Kidney (tissue), 14 donors: ENCODE results near the gene COG2. TPM values are rescaled to one million over a fixed set of nuclear protein-coding genes. Genes with fewer than 3 reads are reported as not detected.

Source experiments
- DNase-seq, 5 donors: peaks; one replicate each; pipeline ENCODE4 v3.0.0-alpha.2; 2013 to 2020
- FAIRE-seq: peaks from 2 replicates; lab custom pipeline; 2012; peaks lifted over from hg19 to GRCh38; lab: Jason Lieb, UNC
- H3K27ac ChIP-seq, 2 donors: one replicate each; pipeline ENCODE4 v1.7.0; 2013; ENCODE audit warnings: low read depth in 2 of 2, low read length in 2 of 2, inconsistent platforms in 1 of 2
- H3K27me3 ChIP-seq: one replicate; pipeline ENCODE4 v1.7.1; 2013; ENCODE audit warnings: low read length, inconsistent platforms; ENCODE audit not compliant: control insufficient read depth, insufficient read depth
- H3K36me3 ChIP-seq, 3 donors: one replicate each; pipeline versions ENCODE4 v1.7.0 to v1.7.1; 2013; ENCODE audit warnings: low read length in 3 of 3, control low read depth in 1 of 3, inconsistent platforms in 1 of 3; ENCODE audit not compliant: insufficient read depth in 3 of 3, control insufficient read depth in 2 of 3
- H3K4me1 ChIP-seq, 3 donors: one replicate each; pipeline versions ENCODE4 v1.7.0 to v1.7.1; 2013; ENCODE audit warnings: low read length in 3 of 3, inconsistent platforms in 1 of 3, low read depth in 1 of 3; ENCODE audit not compliant: control insufficient read depth in 2 of 3, insufficient read depth in 2 of 3
- H3K4me3 ChIP-seq, 3 donors: one replicate each; pipeline versions ENCODE4 v1.7.0 to v1.8.1; 2013; ENCODE audit warnings: low read length in 3 of 3, control low read depth in 1 of 3, inconsistent platforms in 1 of 3
- H3K9ac ChIP-seq, 3 donors: one replicate each; pipeline versions ENCODE4 v1.7.0 to v1.7.1; 2013; ENCODE audit warnings: low read length in 3 of 3, control low read depth in 1 of 3, inconsistent platforms in 1 of 3
- H3K9me3 ChIP-seq, 3 donors: one replicate each; pipeline versions ENCODE4 v1.7.0 to v1.7.1; 2013; ENCODE audit warnings: low read length in 3 of 3, control low read depth in 1 of 3, inconsistent platforms in 1 of 3; ENCODE audit not compliant: control insufficient read depth in 2 of 3, insufficient read depth in 1 of 3
- intact Hi-C: fragments of 100-400 bp; cut with DNase I; formaldehyde crosslinking; loops from one replicate; pipeline ENCODE4 v1.11.1; 2022
- polyA plus RNA-seq: library from polyadenylated mRNA; stranded (reverse); fragments of 350-450 nt; fragmentation: Illumina TruSeq; extraction: RNeasy Lipid Tissue Mini Kit (QIAGEN cat#74804); gene quantifications from one replicate; pipeline ENCODE4 v1.2.3, GENCODE V29; 2014; ENCODE audit warnings: low read depth, low replicate concordance; ENCODE audit not compliant: insufficient read depth
- total RNA-seq: library from RNA; stranded (reverse); fragmentation: NEBNext Ultra II Directional; extraction: Animal tissue kit (Norgen Biotek cat#: 25700); gene quantifications from one replicate; pipeline ENCODE4 v1.2.1, GENCODE V29; 2021
- TF ChIP-seq, protein P1 (sequence below): IDR thresholded peaks from 3 replicates; pipeline ENCODE4 v1.5.1; 2012; ENCODE audit warnings: mild to moderate bottlenecking, moderate library complexity, borderline replicate concordance; ENCODE audit not compliant: insufficient read depth; ENCODE audit errors: extremely low read depth
- donor health status: control.
- donor health status: control.
- donor health status: control.
- donor health status: control.
- donor health status: control.
- donor health status: DM: yes; HTN: yes; CAD: no.
- donor health status: Normal renal cell carcinoma (clear cell type).

Gene COG2
- total and polyA plus RNA-seq, 2 donors from 2014 or later = 17.9 to 30.7 TPM

- intact Hi-C loops = no loop called here
- Histone ChIP-seq H3K4me1 (no peaks in the 10 kb centered on the region), H3K4me3 (no peak overlapping the region), H3K27me3 (no peaks in the 10 kb centered on the region), H3K9ac (no peak overlapping the region), H3K36me3 (peaks cover 2 to 30% (median 14%) of the 10 kb centered on the region in 3 donors), H3K27ac (no peak overlapping the region), H3K9me3 (no peaks in the 10 kb centered on the region)
- TF ChIP-seq, protein P1, sequence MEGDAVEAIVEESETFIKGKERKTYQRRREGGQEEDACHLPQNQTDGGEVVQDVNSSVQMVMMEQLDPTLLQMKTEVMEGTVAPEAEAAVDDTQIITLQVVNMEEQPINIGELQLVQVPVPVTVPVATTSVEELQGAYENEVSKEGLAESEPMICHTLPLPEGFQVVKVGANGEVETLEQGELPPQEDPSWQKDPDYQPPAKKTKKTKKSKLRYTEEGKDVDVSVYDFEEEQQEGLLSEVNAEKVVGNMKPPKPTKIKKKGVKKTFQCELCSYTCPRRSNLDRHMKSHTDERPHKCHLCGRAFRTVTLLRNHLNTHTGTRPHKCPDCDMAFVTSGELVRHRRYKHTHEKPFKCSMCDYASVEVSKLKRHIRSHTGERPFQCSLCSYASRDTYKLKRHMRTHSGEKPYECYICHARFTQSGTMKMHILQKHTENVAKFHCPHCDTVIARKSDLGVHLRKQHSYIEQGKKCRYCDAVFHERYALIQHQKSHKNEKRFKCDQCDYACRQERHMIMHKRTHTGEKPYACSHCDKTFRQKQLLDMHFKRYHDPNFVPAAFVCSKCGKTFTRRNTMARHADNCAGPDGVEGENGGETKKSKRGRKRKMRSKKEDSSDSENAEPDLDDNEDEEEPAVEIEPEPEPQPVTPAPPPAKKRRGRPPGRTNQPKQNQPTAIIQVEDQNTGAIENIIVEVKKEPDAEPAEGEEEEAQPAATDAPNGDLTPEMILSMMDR = no peak
- DNase-seq (no peak), FAIRE-seq (no peak)
These were observed 32.3 kb downstream of the COG2 start for GRCh38 chr1:230674581-230674980.

DNA sequence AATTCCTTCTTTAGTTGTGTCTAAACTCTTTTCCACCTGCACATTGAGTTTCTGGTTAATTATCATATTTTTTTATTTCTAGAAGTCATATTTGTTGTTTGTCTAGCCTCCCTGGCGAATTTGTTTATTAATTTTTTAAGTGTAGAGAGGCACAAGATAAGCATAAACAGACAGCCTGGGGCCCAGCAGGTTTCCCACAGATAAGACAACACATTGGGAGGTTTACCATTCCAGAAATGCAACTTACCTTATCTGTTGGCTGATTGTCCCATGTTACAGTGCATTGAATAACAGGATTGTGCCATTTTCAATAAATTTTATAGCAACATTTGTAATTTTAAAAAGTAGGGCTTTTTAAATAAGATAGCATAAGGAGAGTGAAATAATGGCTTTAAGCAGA, 34.9 kb downstream of the COG2 start:
- Histone ChIP-seq H3K27ac (no peak overlapping the region), H3K4me1 (no peaks in the 10 kb centered on the region), H3K9ac (no peak overlapping the region), H3K4me3 (no peak overlapping the region), H3K27me3 (no peaks in the 10 kb centered on the region), H3K36me3 (peaks cover 0 to 26% (median 11%) of the 10 kb centered on the region in 3 donors), H3K9me3 (no peaks in the 10 kb centered on the region)
- intact Hi-C loops = no loop called here
- TF ChIP-seq, protein P1 = no peak
- DNase-seq = no peak
- FAIRE-seq = no peak

GRCh38 chr1:230679192-230679591, 36.9 kb downstream of the COG2 start:
- FAIRE-seq = no peak
- Histone ChIP-seq H3K36me3 (peaks cover 0 to 34% (median 5%) of the 10 kb centered on the region in 3 donors), H3K4me3 (no peak overlapping the region), H3K27ac (no peak overlapping the region), H3K27me3 (no peaks in the 10 kb centered on the region), H3K4me1 (no peaks in the 10 kb centered on the region), H3K9me3 (no peaks in the 10 kb centered on the region), H3K9ac (no peak overlapping the region)
- no peak for DNase-seq
- TF ChIP-seq, protein P1 = no peak
- intact Hi-C loops = no loop called here

DNA sequence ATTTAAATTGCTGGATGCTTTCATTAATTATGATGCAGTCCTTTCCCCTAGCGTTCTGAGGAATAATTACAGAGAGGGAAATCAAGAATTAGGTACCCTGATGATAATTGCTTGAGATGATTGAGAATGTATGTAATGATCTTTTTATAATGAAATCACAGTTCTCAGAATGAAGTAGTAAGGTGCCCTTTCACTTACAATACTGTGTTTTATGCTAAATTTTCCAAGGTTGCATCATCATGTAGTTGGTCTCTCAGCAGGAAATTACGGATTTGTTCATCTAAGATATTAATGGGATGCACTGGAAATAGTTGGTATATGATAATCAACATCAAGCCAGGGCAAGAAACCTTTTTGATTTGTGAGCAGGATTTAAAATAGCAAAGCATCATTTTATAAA, 37.5 kb downstream of the COG2 start:
- H3K4me1 ChIP-seq = no peaks in the 10 kb centered on the region
- H3K27me3 ChIP-seq = no peaks in the 10 kb centered on the region
- H3K9ac ChIP-seq = no peak overlapping the region
- no peak for FAIRE-seq
- H3K9me3 ChIP-seq = no peaks in the 10 kb centered on the region
- intact Hi-C loops = no loop called here
- H3K27ac ChIP-seq = no peak overlapping the region
- no peak overlapping the region for H3K4me3 ChIP-seq
- no peak for DNase-seq
- TF ChIP-seq, protein P1 = no peak
- peaks cover 3 to 40% (median 9%) of the 10 kb centered on the region in 3 donors for H3K36me3 ChIP-seq
